ENCODE measurements around the gene PRR9. TPM values are rescaled to one million over a fixed set of nuclear protein-coding genes. Genes with fewer than 3 reads are reported as not detected.
"Not testable (repeated sequence)": the region's sequence is repeated elsewhere in the genome, so short reads cannot be mapped to it uniquely, and the experiment has no call there.

The PRR9 gene
- total RNA-seq, 1 experiment from 2014 or later: not detected

DNA sequence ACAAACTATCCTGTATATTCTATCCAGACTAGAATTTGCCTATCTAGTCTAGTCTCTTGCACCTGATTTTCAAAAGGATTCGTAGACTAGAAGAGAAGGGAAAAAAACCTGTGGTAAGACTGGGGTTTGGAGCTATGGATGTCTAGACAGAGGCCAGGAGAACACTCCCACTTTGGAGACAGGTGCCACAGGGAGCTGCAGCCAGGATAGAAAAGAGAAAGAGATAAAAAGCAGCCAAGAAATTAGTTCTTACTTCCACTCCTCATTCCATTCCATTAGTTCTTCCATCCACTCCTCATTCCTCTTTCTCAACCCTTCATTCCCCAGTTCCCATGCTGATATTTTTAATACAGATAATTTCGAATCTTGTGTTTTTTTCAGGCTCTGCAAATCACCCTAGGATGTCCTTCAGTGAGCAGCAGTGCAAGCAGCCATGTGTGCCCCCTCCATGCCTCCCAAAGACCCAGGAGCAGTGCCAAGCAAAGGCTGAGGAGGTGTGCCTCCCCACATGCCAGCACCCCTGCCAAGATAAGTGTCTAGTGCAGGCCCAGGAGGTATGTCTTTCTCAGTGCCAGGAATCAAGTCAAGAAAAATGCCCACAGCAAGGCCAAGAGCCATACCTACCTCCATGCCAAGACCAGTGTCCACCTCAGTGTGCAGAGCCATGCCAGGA, 496 bp downstream of the PRR9 start (continued):
- TF ChIP-seq ZNF396 (CRISPR knock-in tag; IDR thresholded peaks at IDR 0.05; ENCODE audit: borderline replicate concordance) (no peak), GTF2I (CRISPR knock-in tag; conservative IDR thresholded peaks at IDR 0.05) (no peak), ZNF671 (CRISPR knock-in tag; IDR thresholded peaks at IDR 0.05) (no peak)

DNA sequence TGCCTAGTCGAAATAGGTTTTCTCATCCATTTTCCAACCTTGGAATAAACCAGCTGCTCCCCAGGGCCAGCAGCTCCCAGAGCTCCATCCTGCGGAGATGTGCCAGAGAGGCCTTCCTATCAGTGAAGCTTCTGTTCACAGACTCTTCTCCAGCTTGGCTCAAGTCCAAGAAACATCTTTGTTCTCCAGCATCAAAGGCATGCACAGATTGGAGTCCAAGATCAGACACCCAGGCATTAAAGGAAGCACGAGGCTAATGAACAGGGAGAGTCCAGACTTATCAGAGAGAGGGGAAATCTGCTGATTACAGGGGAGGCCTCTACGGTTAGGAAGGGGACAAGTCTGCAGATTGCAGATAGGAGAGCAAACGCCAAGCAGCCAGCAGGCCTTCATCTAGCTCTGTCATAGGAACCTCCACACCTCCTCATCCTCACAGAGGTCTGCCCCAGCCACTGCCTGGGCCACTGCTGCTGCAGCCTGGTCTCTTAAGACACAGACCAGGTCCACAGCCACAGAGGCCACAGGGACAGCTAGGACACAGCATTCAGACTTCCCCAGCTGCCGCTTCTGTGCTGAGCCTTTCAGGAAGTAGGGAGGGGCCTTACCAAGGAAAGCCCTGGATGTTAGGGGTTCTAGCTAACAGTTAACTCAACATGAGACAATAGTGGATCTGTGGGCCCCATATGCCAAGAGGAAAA, 3.4 kb downstream of the PRR9 start:
- Mint-ChIP-seq H3K36me3 (no peaks in the 10 kb centered on the region), H3K9me3 (no peaks in the 10 kb centered on the region), H3K4me3 (no peak overlapping the region), H3K27me3 (ENCODE audit: low read depth) (peaks cover 2% of the 10 kb centered on the region; the same call in 1 of the 2 replicates), H3K4me1 (no peaks in the 10 kb centered on the region), H3K27ac (no peak overlapping the region)
- ChIA-PET POLR2A (no interaction called here), CTCF (interaction anchor here (0.6 to 3.3 kb wide), 9 partner anchors 13 to 567 kb away, joined by 3 to 22 read pairs (median 6); partner anchors contain the start of gene SMCP)
- ATAC-seq: no peak
- DNase-seq (ENCODE audit: low spot score): no peak
- TF ChIP-seq, protein P1, sequence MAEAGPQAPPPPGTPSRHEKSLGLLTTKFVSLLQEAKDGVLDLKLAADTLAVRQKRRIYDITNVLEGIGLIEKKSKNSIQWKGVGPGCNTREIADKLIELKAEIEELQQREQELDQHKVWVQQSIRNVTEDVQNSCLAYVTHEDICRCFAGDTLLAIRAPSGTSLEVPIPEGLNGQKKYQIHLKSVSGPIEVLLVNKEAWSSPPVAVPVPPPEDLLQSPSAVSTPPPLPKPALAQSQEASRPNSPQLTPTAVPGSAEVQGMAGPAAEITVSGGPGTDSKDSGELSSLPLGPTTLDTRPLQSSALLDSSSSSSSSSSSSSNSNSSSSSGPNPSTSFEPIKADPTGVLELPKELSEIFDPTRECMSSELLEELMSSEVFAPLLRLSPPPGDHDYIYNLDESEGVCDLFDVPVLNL (CRISPR knock-in tag; IDR thresholded peaks at IDR 0.05; ENCODE audit: borderline replicate concordance, low read depth): no peak
- no peak for TF ChIP-seq SP1 (CRISPR knock-in tag; conservative IDR thresholded peaks at IDR 0.05)
- no peak for TF ChIP-seq FOXJ3 (CRISPR knock-in tag; IDR thresholded peaks at IDR 0.05; ENCODE audit: borderline replicate concordance)
- TF ChIP-seq MYBL2 (CRISPR knock-in tag; IDR thresholded peaks at IDR 0.05): no peak

DNA sequence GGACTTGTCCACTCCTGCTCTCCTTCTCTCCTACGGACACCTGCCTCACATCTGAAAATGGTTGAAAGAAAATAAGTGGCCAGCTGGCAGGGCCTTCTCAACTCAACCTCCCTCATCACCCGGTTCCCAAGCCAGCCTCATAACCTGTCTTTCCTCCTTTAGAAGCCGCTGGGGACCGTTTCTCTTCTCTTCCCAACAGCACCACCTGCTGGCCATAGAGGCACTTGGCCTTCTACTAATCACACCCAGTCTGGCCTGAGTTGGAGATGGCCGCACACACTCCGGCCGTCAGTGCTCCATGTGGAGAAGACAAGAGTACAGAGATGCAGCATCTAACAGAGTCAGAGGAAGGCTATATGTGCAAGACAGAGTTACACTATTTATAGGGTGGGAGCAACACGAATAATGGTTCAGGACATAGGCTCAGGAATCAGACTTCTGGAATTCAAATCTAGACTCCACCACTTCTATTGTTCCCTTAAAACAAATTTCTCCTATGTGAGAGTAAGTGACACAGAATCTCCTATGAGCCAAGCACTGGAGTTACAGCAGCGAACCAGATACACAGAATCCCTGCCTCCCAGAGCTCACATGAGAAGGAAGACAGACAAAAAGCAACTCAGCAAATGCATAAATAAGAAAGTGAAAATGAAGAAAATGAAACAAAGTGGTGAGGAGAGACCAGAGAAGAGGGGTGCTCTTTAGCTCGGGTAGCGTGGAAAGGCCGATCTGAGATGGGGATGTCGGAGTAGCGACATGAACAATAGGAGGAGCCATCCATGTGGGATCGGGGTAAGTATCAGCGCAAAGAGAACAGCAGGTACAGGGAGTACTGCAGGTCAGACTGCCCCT, 5.9 kb downstream of the PRR9 start:
- H3K4me3 Mint-ChIP-seq; H3K27me3 Mint-ChIP-seq (ENCODE audit: low read depth); POLR2A ChIA-PET; H3K4me1 Mint-ChIP-seq; H3K9me3 Mint-ChIP-seq; H3K36me3 Mint-ChIP-seq; H3K27ac Mint-ChIP-seq: not testable (repeated sequence)
- DNase-seq (ENCODE audit: low spot score) (peak; percentile 80), ATAC-seq (peak; percentile 97)
- CTCF ChIA-PET: interaction anchor here (0.9 to 3.3 kb wide), 6 partner anchors 11 to 354 kb away, joined by 3 to 12 read pairs (median 4); partner anchors contain the start of gene SMCP
- TF ChIP-seq, protein P2, sequence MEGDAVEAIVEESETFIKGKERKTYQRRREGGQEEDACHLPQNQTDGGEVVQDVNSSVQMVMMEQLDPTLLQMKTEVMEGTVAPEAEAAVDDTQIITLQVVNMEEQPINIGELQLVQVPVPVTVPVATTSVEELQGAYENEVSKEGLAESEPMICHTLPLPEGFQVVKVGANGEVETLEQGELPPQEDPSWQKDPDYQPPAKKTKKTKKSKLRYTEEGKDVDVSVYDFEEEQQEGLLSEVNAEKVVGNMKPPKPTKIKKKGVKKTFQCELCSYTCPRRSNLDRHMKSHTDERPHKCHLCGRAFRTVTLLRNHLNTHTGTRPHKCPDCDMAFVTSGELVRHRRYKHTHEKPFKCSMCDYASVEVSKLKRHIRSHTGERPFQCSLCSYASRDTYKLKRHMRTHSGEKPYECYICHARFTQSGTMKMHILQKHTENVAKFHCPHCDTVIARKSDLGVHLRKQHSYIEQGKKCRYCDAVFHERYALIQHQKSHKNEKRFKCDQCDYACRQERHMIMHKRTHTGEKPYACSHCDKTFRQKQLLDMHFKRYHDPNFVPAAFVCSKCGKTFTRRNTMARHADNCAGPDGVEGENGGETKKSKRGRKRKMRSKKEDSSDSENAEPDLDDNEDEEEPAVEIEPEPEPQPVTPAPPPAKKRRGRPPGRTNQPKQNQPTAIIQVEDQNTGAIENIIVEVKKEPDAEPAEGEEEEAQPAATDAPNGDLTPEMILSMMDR (IDR thresholded peaks at IDR 0.05): peak; percentile 48

DNA sequence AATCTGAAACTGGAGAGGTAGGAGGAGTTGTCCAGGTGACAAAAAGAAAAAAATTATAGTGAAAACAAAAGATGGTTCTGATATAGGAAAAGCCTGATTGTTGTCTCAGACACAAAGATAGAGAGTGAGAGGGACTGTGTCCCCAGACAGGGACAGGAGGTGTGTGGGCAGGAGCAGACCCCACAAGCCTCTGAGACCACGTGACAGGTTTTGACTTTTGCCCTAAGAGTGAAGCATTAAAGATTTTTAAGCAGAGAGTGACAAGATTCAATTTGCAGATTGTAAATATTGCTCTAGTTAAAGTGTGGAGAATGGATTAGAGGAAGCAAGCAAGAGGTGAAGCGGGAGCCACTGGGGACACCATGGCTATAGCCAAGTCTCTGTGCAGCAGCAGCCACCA, 10.4 kb downstream of the PRR9 start:
- Mint-ChIP-seq H3K27ac (no peak overlapping the region), H3K9me3 (no peaks in the 10 kb centered on the region), H3K27me3 (ENCODE audit: low read depth) (peaks cover 3% of the 10 kb centered on the region; the same call in 1 of the 2 replicates), H3K4me3 (no peak overlapping the region), H3K36me3 (no peaks in the 10 kb centered on the region), H3K4me1 (no peaks in the 10 kb centered on the region)
- CTCF ChIA-PET: interaction anchor here (1.6 to 4.1 kb wide), 3 partner anchors 35 to 357 kb away, joined by 5 to 23 read pairs (median 11); partner anchors contain the start of gene SMCP
- ATAC-seq (no peak), DNase-seq (ENCODE audit: low spot score) (no peak)
- POLR2A ChIA-PET: no interaction called here
- TF ChIP-seq, protein P3, sequence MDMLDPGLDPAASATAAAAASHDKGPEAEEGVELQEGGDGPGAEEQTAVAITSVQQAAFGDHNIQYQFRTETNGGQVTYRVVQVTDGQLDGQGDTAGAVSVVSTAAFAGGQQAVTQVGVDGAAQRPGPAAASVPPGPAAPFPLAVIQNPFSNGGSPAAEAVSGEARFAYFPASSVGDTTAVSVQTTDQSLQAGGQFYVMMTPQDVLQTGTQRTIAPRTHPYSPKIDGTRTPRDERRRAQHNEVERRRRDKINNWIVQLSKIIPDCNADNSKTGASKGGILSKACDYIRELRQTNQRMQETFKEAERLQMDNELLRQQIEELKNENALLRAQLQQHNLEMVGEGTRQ (CRISPR knock-in tag; IDR thresholded peaks at IDR 0.05): no peak
- TF ChIP-seq ZNF317 (CRISPR knock-in tag; IDR thresholded peaks at IDR 0.05; ENCODE audit: borderline replicate concordance, low read depth): no peak
- TF ChIP-seq GRHL2 (CRISPR knock-in tag; IDR thresholded peaks at IDR 0.05; ENCODE audit: insufficient replicate concordance, severe bottlenecking): no peak
- TF ChIP-seq, protein P4, sequence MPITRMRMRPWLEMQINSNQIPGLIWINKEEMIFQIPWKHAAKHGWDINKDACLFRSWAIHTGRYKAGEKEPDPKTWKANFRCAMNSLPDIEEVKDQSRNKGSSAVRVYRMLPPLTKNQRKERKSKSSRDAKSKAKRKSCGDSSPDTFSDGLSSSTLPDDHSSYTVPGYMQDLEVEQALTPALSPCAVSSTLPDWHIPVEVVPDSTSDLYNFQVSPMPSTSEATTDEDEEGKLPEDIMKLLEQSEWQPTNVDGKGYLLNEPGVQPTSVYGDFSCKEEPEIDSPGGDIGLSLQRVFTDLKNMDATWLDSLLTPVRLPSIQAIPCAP (CRISPR knock-in tag; IDR thresholded peaks at IDR 0.05): no peak
- TF ChIP-seq, protein P5, sequence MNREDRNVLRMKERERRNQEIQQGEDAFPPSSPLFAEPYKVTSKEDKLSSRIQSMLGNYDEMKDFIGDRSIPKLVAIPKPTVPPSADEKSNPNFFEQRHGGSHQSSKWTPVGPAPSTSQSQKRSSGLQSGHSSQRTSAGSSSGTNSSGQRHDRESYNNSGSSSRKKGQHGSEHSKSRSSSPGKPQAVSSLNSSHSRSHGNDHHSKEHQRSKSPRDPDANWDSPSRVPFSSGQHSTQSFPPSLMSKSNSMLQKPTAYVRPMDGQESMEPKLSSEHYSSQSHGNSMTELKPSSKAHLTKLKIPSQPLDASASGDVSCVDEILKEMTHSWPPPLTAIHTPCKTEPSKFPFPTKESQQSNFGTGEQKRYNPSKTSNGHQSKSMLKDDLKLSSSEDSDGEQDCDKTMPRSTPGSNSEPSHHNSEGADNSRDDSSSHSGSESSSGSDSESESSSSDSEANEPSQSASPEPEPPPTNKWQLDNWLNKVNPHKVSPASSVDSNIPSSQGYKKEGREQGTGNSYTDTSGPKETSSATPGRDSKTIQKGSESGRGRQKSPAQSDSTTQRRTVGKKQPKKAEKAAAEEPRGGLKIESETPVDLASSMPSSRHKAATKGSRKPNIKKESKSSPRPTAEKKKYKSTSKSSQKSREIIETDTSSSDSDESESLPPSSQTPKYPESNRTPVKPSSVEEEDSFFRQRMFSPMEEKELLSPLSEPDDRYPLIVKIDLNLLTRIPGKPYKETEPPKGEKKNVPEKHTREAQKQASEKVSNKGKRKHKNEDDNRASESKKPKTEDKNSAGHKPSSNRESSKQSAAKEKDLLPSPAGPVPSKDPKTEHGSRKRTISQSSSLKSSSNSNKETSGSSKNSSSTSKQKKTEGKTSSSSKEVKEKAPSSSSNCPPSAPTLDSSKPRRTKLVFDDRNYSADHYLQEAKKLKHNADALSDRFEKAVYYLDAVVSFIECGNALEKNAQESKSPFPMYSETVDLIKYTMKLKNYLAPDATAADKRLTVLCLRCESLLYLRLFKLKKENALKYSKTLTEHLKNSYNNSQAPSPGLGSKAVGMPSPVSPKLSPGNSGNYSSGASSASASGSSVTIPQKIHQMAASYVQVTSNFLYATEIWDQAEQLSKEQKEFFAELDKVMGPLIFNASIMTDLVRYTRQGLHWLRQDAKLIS (CRISPR knock-in tag; IDR thresholded peaks at IDR 0.05; ENCODE audit: borderline replicate concordance): no peak
- no peak for TF ChIP-seq SMAD4 (CRISPR knock-in tag; IDR thresholded peaks at IDR 0.05)
- TF ChIP-seq FOXJ3 (CRISPR knock-in tag; IDR thresholded peaks at IDR 0.05; ENCODE audit: borderline replicate concordance): no peak
- TF ChIP-seq RELA (CRISPR knock-in tag; IDR thresholded peaks at IDR 0.05; ENCODE audit: borderline replicate concordance): no peak
- no peak for TF ChIP-seq ZNF396 (CRISPR knock-in tag; IDR thresholded peaks at IDR 0.05; ENCODE audit: borderline replicate concordance)
- TF ChIP-seq, protein P6, sequence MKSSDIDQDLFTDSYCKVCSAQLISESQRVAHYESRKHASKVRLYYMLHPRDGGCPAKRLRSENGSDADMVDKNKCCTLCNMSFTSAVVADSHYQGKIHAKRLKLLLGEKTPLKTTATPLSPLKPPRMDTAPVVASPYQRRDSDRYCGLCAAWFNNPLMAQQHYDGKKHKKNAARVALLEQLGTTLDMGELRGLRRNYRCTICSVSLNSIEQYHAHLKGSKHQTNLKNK (CRISPR knock-in tag; IDR thresholded peaks at IDR 0.05): no peak

Data from WTC11 (cell line).